Activated T-helper 1 cell treated with anti-CD3 and anti-CD28 coated beads, Interleukin-12 subunit alpha, Interleukin-12 subunit beta, Interleukin-2, Interleukin-4 antibody, amounts not matched to agents 30 ng/mL and 10 ng/mL and 1 ng/mL, durations not matched to agents 14 hours and 24 hours and 36 hours (primary cell): Measurements from ENCODE around the gene HAPLN1. TPM values are rescaled to one million over a fixed set of nuclear protein-coding genes. Genes with fewer than 3 reads are reported as not detected.

Source experiments
- DNase-seq: peaks from one replicate; pipeline ENCODE4 v3.0.0; 2021; ENCODE audit warnings: low spot score
- H3K27ac Mint-ChIP-seq: one replicate; pipeline ENCODE4 v1.8.0; 2021; ENCODE audit warnings: mild to moderate bottlenecking, mixed read lengths
- H3K27me3 Mint-ChIP-seq: one replicate; pipeline ENCODE4 v1.8.0; 2022; ENCODE audit warnings: mild to moderate bottlenecking, moderate library complexity, mixed read lengths; ENCODE audit not compliant: insufficient read depth
- H3K36me3 Mint-ChIP-seq: one replicate; pipeline ENCODE4 v1.8.0; 2021; ENCODE audit warnings: low read depth, mixed read lengths
- H3K4me1 Mint-ChIP-seq: one replicate; pipeline ENCODE4 v1.8.0; 2021; ENCODE audit warnings: low read depth, mixed read lengths
- H3K4me3 Mint-ChIP-seq: one replicate; pipeline ENCODE4 v1.8.0; 2021; ENCODE audit warnings: mild to moderate bottlenecking, moderate library complexity, mixed read lengths
- H3K9me3 Mint-ChIP-seq: one replicate; pipeline ENCODE4 v1.8.0; 2021; ENCODE audit warnings: mixed read lengths
- intact Hi-C: fragments of 100-400 bp; cut with micrococcal nuclease; formaldehyde crosslinking; loops from one replicate; pipeline ENCODE4 v1.15.1; 2024
- total RNA-seq: library from RNA; stranded (reverse); gene quantifications from 2 replicates; pipeline ENCODE4 v1.2.3, GENCODE V29; 2022

Gene HAPLN1
- total RNA-seq, 1 donor from 2014 or later, result not detected

- no peak for DNase-seq
- Mint-ChIP-seq H3K27me3 (peaks cover 6% of the 10 kb centered on the region), H3K4me3 (no peak overlapping the region), H3K4me1 (no peaks in the 10 kb centered on the region), H3K9me3 (no peaks in the 10 kb centered on the region), H3K27ac (no peak overlapping the region), H3K36me3 (no peaks in the 10 kb centered on the region)
- intact Hi-C loops, result no loop called here
These were observed 130.9 kb downstream of the HAPLN1 start for GRCh38 chr5:83589786-83590185.

Other genes starting within 250 kb of the HAPLN1 start
- 0.05 TPM in 2 replicates for gene VCAN, start 249.1 kb downstream of the HAPLN1 start, total RNA-seq